Stimulated activated CD4-positive, alpha-beta T cell treated with anti-CD3 and anti-CD28 coated beads, Interleukin-2, amount 100 ng/mL, for 24 hours (primary cell): ENCODE results near the gene NAT9.

Experiments
- DNase-seq, 2 donors: peaks; one replicate each; pipeline ENCODE4 v3.0.0-alpha.2; 2020

NAT9 gene

GRCh38 chr17:74779501-74779900, 3.4 kb upstream of the NAT9 start:
- no peak for DNase-seq

- DNase-seq = no peak
Observed at GRCh38 chr17:74778960-74779359, 2.8 kb upstream of the NAT9 start.

- no peak for DNase-seq
Observed at GRCh38 chr17:74777901-74778515, 1.9 kb upstream of the NAT9 start.

- no peak for DNase-seq
Observed at GRCh38 chr17:74776990-74777389, 845 bp upstream of the NAT9 start.

- no peak for DNase-seq
Observed at GRCh38 chr17:74775409-74776043, 619 bp downstream of the NAT9 start.

- no peak for DNase-seq
Observed at GRCh38 chr17:74773871-74774286, 2.3 kb downstream of the NAT9 start.

- no peak for DNase-seq
Observed at GRCh38 chr17:74773414-74773813, 2.7 kb downstream of the NAT9 start.

- DNase-seq = no peak
Observed at GRCh38 chr17:74772053-74772452, 4.1 kb downstream of the NAT9 start.

GRCh38 chr17:74771319-74771914, 4.7 kb downstream of the NAT9 start:
- DNase-seq = no peak

- peak; percentile 76 for DNase-seq
Observed at GRCh38 chr17:74770498-74771318, 5.4 kb downstream of the NAT9 start.

- DNase-seq = no peak
Observed at GRCh38 chr17:74769856-74770497, 6.2 kb downstream of the NAT9 start.

GRCh38 chr17:74769266-74769855, 6.8 kb downstream of the NAT9 start:
- no peak for DNase-seq

GRCh38 chr17:74768763-74769114, 7.4 kb downstream of the NAT9 start:
- DNase-seq = no peak

- no peak for DNase-seq
Observed at GRCh38 chr17:74768069-74768762, 7.9 kb downstream of the NAT9 start.

GRCh38 chr17:74767111-74767516, 9.0 kb downstream of the NAT9 start:
- DNase-seq = no peak

- no peak for DNase-seq
Observed at GRCh38 chr17:74766413-74766812, 9.7 kb downstream of the NAT9 start.

GRCh38 chr17:74764751-74765286, 11.3 kb downstream of the NAT9 start:
- DNase-seq = no peak

- DNase-seq = no peak
Observed at GRCh38 chr17:74763565-74764387, 12.4 kb downstream of the NAT9 start.

- DNase-seq = no peak
Observed at GRCh38 chr17:74761931-74762330, 14.2 kb downstream of the NAT9 start.

- no peak for DNase-seq
Observed at GRCh38 chr17:74761419-74761818, 14.7 kb downstream of the NAT9 start.
